HepG2 (cell line): ENCODE data around the gene DAPK1.

ENCODE experiments used
- FOSL1 ChIP-seq: sonication (generic); formaldehyde crosslinking; IDR thresholded peaks from 2 replicates; pipeline ENCODE4 v1.9.0; 2021; ENCODE audit warnings: missing genetic modification reagents, borderline replicate concordance
- GABPA ChIP-seq, 2 experiments: IDR thresholded peaks; 2 replicates each; pipeline ENCODE4 v1.6.1; 2011 to 2016; ENCODE audit warnings: low read depth in 2 of 2, low read length in 1 of 2, missing biosample characterization in 1 of 2, missing genetic modification characterization in 1 of 2
- MXI1 ChIP-seq: IDR thresholded peaks from 3 replicates; pipeline ENCODE4 v1.6.1; 2012; ENCODE audit warnings: low read depth, low read length, inconsistent platforms, borderline replicate concordance
- POLR2A ChIP-seq, 2 experiments: IDR thresholded peaks; 2 replicates each; pipeline ENCODE4 v1.6.1; 2011; ENCODE audit warnings: low read depth in 2 of 2, low read length in 2 of 2, mild to moderate bottlenecking in 1 of 2, moderate library complexity in 1 of 2; ENCODE audit not compliant: insufficient read depth in 1 of 2
- ZFP36 ChIP-seq: fragments of 150-350 bp; IDR thresholded peaks from 2 replicates; pipeline ENCODE4 v1.6.1; 2018; ENCODE audit warnings: borderline replicate concordance, low read length, low read depth; ENCODE audit not compliant: partially characterized antibody
- TF ChIP-seq, protein P1 (sequence below): sonication (generic); formaldehyde crosslinking; IDR thresholded peaks from 2 replicates; pipeline ENCODE4 v1.5.0; 2020; ENCODE audit warnings: mild to moderate bottlenecking, missing genetic modification reagents, moderate library complexity

DNA sequence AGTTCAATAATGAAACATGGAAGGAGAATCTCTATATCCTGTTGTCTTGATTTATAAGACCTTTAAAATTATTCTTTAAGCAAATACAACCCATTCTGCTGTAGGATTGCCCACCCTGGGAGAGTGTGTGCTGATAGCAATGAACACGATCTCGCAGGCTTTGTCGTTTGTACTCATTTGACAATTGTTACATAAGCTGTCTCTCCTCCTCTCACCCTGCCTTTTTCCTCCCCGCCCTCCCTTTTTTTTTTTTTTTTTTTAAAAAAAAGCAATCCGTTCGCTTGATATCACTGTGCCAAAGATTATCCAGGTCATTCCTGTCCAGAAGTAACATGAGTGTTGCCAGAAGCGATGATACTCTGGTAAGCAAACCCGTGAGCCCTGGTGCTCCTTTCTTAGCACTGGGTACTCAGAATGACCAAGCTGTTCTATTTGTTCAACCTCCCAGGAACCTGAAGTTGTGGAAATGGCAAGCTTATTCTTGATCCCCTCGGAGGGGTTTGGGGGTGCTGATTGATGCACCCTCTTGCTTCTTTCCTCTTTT lies 145.5 kb downstream of the DAPK1 start:
- TF ChIP-seq GABPA (IDR thresholded peaks at IDR 0.05; ENCODE audit: low read depth, low read length) (no peak), GABPA (CRISPR knock-in tag; IDR thresholded peaks at IDR 0.05; ENCODE audit: low read depth) (no peak), FOSL1 (CRISPR knock-in tag) (no peak), ZFP36 (no peak), MXI1 (no peak), POLR2A (IDR thresholded peaks at IDR 0.05; ENCODE audit: insufficient read depth in 1 of 2, low read depth in 2 of 2, low read length in 2 of 2) (no peak)
- TF ChIP-seq, protein P1, sequence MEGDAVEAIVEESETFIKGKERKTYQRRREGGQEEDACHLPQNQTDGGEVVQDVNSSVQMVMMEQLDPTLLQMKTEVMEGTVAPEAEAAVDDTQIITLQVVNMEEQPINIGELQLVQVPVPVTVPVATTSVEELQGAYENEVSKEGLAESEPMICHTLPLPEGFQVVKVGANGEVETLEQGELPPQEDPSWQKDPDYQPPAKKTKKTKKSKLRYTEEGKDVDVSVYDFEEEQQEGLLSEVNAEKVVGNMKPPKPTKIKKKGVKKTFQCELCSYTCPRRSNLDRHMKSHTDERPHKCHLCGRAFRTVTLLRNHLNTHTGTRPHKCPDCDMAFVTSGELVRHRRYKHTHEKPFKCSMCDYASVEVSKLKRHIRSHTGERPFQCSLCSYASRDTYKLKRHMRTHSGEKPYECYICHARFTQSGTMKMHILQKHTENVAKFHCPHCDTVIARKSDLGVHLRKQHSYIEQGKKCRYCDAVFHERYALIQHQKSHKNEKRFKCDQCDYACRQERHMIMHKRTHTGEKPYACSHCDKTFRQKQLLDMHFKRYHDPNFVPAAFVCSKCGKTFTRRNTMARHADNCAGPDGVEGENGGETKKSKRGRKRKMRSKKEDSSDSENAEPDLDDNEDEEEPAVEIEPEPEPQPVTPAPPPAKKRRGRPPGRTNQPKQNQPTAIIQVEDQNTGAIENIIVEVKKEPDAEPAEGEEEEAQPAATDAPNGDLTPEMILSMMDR (CRISPR knock-in tag): no peak
